NCI-H2196 (cell line): ENCODE data around the gene MND1.

Experiments used
- DNase-seq: peaks from one replicate; lab custom pipeline; 2025; ENCODE audit not compliant: unreplicated experiment; lab: John Stamatoyannopoulos, UW

Gene MND1

DNA sequence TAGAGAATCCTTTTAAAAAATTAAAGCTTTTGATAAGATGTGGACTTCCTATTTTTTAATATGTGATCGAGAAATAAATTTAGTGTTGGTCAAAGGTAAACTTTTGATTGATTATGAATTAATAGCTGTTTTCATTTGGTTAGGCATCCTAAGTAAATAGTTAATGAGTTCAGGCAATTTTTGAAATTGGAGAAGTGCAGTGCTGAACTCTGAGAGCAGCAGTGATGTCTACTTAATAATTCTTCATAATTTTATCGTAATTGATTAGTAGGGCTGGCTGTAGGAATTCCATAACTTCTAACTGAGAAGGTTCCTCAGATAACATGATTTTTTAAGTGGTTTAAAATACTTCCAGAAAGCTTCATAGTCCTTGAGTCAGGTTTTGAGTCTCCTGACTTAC is 1.5 kb downstream of the MND1 start:
- no peak for DNase-seq

DNA sequence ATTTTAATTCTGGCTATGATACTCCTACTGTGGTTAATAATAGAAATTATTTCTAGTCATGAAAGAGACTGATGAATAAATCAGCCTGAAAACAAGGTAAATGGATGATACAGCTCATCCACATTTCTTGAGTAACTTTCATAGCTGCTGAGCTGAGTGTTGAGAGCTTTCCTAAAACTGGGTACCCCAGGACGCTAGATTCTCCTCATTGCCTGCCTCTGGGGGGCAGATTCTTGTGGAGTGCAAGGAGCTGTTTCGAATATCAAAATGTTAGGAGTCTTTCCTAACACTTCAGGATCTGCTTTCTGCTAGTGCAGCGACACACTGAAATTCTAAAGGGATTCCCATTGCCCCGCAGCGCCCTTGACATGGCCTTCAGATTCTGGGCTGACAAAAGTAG is 2.1 kb downstream of the MND1 start:
- DNase-seq = no peak

GRCh38 chr4:153347117-153347516 is 2.6 kb downstream of the MND1 start:
- no peak for DNase-seq

- DNase-seq = no peak
Observed at GRCh38 chr4:153348006-153348405, 3.5 kb downstream of the MND1 start.

- no peak for DNase-seq
Observed at GRCh38 chr4:153349206-153349805, 4.8 kb downstream of the MND1 start.

DNA sequence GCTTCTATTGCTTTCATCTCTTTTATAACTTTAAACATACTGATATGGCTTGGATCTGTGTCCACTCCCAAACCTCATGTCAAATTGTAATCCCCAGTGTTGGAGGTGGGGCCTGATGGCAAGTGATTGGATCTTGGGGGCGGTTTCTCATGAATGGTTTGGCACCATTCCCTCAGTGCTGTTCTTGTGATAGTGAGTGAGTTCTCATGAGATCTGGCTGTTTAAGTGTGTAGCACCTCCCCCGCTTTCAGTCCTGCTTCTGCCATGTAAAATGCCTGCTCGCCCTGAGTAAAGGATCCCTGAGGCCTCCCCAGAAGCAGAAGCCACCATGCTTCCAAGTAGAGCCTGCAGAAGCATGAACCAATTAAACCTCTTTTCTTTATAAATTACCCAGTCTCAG is 17.7 kb downstream of the MND1 start:
- DNase-seq = no peak

DNA sequence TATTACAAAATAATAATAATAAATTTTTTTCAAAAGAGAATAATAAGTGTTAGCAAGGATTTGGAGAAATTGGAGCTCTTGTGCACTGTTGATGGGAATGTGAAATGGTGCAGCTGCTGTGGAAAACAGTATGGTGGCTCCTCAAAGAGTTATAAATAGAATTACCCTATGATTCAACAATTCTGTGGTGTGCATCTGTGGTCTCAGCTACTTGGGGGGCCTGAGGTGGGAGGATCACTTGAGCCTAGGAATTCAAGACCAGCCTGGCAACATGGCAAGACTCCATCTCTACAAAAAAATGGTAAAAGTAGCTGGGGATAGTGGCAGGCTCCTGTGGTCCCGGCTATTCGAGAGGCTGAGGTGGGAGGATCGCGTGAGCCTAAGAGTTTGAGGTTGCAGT is 19.6 kb downstream of the MND1 start:
- no peak for DNase-seq

DNA sequence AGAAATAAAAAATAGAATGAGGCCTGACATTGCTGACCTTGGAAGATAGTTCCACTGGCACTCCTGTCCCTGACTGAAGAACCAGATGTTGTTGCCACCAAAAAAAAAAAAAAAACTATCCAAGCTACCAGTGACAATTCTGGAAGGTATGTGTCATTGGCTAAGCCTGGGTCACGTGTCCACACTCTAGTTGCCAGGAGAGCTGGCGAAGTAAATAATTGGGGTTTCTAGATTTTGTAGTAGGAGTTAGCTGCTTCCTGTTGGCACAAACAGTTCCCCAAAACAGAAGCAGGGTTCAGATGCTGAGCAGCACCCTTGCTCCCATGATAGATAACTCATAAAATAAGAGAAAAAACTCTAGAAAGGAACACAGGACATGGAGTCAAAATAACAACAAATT is 20.5 kb downstream of the MND1 start:
- no peak for DNase-seq

GRCh38 chr4:153366486-153366885 is 22.0 kb downstream of the MND1 start:
- no peak for DNase-seq

- no peak for DNase-seq
Observed at GRCh38 chr4:153367092-153367491, 22.6 kb downstream of the MND1 start.

GRCh38 chr4:153369021-153369420 is 24.5 kb downstream of the MND1 start:
- no peak for DNase-seq

GRCh38 chr4:153371701-153372234 is 27.3 kb downstream of the MND1 start:
- no peak for DNase-seq

- DNase-seq = no peak
Observed at GRCh38 chr4:153372967-153373562, 28.6 kb downstream of the MND1 start.

- no peak for DNase-seq
Observed at GRCh38 chr4:153374442-153374841, 30.0 kb downstream of the MND1 start.

GRCh38 chr4:153375303-153375702 is 30.8 kb downstream of the MND1 start:
- DNase-seq = no peak

DNA sequence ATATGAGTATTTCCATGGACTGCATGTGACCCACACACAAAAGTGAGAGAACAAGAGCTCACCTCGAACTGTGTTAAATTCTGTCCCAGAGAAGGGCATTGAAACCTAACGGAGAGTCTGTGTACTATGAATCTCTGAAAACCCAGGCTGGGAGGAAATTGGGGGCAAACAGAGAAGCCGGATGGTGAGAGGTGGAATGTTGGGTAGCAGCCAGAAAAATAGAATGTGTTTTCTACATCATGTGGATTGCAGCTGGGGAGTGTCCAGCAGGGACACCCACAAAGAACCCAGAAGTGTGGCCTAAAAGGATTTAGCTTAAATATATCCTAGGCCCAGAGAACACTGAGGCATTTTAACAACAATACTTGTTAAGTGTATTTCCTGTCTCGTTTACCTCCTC is 38.6 kb downstream of the MND1 start:
- DNase-seq = no peak

DNA sequence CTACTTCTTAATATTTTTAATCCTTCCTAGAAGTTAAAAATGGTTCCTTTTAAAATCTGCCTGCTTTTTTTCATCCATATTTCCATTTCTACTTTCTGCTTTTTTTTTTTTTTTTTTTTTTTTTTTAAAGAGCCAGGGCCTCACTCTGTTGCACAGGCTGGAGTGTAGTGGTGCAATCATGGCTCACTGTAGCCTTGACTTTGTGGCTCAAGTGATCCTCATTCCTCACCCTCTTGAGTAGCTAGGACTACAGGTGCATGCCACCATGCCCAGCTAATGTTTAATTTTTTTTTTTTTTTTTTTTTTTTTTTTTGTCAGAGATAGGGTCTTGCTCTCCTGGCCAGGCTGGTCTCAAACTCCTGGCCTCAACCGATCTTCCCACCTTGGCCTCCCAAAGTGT is 39.7 kb downstream of the MND1 start:
- DNase-seq = no peak

- DNase-seq = no peak
Observed at GRCh38 chr4:153385784-153386183, 41.3 kb downstream of the MND1 start.

DNA sequence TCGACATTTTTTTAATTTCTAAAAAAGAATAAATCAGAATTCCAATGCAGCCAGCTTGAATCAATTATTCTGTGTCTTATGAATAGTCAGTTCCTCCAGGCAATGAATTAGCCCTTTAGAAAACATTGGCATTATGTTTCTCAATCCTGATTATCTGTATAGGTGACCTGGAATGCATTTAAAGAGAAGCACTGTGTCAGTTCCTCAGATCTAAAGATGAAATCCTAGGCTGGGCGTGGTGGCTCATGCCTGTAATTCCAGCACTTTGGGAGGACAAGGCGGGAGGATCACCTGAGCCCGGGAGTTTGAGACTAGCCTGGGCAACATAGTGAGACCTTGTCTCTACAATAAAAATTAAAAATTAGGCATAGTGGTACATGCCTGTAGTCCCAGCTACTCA is 43.5 kb downstream of the MND1 start:
- DNase-seq = no peak

DNA sequence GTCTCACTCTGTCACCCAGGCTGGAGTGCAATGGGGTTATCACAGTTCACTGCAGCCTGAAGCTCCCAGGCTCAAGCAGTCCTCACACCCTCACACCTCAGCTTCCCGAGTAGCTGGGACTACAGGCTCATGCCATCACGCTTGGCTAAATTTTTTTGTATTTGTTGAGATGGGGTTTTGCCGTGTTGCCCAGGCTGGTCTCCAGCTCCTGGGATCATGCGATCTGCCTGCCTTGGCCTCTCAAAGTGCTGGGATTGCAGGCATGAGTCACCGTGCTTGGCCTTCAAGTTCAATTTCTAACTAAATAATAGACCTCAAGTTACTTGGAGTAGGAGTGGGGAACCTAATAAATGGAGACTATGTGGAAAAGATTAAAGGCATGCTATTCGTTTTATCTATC is 48.9 kb downstream of the MND1 start:
- DNase-seq = no peak

DNA sequence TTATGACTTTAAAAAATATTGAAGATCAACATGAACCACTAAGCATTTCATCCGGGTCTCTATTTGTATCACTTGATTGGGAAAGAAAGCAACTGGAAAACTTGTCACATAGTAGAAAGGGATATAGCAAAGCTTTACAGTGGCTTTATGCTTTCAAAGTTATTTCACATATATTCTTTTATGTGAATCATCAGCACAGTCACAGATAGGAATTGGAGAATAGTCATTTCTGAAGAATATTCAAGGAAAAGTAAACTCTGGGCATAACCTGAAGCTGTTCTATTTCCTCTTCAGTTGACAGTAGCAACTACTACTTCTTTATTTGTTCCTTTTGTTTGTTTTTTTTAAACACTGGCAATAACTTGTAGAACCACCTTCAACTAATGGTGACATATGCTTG is 50.5 kb downstream of the MND1 start:
- no peak for DNase-seq

GRCh38 chr4:153398713-153399112 is 54.2 kb downstream of the MND1 start:
- no peak for DNase-seq

- DNase-seq = no peak
Observed at GRCh38 chr4:153399358-153399757, 54.9 kb downstream of the MND1 start.
